HG03354 (cell line): Measurements from ENCODE around the gene C2orf81.
A peak's percentile ranks its signal among the peaks of the same experiment; 100 is the strongest.

Source experiments
- ATAC-seq: cut with Tn5 transposase; IDR thresholded peaks from one replicate; pipeline ENCODE4 v1.9.1; 2021; ENCODE audit warnings: mild to moderate bottlenecking; ENCODE audit not compliant: unreplicated experiment, poor library complexity, severe bottlenecking

Gene C2orf81

DNA sequence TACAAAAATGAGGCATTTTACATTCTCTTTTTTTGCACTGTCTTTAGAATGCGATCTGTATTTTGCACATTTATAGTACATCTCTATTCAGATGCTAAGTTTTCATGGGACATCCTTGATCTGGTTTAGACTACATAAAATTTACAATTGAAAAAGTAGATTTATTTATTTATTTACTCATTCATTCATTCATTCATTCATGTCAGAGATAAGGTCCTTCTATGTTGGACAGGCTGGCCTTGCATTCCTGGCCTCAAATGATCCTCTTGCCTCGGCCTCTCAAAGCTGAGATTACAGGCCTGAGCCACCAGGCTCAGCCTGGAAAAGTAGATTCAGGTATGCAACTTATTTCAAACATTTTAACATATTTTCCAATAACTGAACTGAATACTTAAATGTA lies 25.3 kb downstream of the C2orf81 start:
- no peak for ATAC-seq

DNA sequence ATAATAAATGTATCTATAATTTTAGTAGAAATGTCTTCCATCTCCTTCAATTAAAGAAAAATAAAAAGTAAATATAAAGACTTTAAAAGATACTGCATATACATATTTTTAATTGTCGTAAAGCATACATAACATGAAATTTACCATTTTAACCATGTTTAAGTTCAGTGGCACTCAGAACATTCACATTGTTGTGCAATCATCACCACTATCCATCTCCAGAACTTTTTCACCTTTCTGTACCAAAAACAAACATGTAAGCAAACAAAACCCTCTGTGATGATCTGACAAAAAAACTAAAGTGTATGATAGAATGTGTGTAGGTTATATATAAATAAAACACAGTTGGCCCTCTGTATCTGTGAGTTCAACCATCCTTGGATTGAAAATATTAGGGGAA lies 27.9 kb downstream of the C2orf81 start:
- no peak for ATAC-seq

DNA sequence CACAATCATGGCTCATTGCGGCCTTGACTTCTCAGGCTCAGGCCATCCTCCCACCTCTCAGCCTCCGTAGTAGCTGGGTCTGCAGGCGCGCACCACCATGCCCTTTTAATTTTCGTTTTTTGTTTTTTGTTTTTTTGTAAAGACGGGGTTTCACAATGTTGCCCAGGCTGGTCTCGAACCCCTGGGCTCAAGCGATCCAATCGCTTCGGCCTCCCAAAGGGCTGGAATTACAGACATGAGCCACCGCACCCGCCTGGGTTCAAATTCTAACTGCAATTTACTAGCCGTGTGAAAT lies 29.0 kb downstream of the C2orf81 start:
- ATAC-seq: no peak

DNA sequence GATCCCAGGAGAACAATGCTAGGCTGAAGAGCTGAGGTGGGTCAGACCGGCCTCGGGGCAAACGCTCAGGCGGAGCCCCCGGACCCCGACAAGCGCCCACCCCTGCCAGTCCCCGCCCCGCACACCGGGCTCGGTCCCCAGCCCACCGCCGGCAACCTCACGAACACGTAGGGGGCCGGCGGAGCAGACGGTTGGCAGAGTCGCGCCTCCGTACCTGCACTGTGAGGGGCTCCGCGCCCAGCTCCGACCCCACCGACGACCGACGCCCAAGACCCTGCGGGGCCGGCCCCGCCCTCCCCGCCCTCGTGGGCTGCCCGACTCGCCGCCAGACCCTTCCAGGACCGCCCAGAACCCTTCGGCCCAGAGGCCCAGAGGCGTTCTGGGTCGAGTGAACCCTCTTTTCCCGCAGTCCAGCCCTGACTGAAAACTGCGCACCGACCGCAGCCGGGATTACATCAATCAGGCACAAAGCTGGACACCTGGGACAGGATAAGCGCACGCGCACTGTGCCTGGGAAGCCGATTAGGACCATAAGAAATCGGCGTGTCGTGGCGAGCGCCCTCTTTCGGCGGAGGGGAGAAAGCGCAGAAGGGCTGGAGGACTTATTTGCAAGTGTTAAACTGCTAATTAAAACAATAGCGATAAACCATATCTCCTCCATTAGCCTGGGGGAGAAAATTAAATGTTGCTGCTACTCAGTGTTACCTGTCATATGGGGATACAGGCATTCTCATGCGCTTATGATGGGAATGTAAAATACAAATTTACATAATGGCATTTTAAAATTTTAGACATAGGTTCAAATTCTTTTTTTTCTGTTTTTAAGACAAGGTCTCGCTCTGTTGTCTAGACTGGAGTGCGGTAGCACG lies 29.6 kb downstream of the C2orf81 start:
- peak; percentile 84 for ATAC-seq

DNA sequence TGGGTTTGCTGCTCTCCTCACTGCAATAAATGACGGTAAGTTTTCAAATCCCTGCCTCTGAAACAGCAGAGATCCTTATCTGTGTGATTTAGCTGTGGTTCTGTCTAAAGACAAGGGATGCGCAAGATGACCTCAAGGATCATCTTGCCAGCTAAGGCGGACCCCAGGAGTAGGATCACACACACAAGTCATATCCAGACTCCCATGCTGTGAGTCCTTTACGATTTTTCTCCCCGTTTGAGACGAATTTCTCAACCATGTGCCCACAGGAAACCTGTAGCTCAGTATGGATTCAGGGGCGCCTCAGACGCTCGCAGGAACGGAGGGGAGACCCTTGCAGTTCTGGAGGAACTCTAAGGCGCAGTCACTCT lies 30.2 kb downstream of the C2orf81 start:
- ATAC-seq: peak; percentile 36

DNA sequence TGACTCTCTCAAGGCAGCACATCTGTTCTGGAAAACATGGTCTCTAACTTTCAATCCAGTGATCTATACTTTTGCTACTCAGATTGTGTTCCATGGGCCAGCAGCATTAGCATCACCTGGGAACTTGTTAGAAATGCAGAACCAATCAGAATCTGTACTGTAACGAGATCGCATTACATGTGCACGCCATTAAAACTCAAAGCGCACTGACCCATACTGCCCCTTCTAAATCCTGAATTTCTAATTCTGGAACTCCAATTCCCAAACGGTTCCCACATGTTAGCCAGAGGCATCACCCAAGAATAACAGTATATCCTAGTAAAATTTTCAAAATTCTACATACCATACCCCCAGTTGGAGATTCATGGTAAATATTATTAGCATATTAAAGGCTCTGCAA lies 30.8 kb downstream of the C2orf81 start:
- no peak for ATAC-seq

DNA sequence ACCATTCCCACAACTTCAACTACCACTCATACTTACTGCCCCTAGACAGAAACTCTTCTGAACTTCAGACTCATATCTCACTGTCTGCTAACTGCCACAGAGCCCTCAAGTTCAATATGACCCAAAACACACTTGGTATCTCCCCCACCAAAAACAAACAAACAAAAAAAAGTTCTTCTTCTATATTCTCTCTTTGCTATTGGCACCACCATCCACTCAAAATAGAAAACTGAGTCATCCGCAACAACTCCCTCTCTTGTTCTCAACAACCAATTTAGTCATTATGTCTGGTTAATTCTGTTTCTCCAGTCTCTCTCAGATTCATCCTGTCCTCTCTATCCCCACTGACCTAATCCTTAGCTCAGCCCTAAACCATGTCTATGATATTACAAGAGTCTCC lies 34.1 kb downstream of the C2orf81 start:
- ATAC-seq: no peak

DNA sequence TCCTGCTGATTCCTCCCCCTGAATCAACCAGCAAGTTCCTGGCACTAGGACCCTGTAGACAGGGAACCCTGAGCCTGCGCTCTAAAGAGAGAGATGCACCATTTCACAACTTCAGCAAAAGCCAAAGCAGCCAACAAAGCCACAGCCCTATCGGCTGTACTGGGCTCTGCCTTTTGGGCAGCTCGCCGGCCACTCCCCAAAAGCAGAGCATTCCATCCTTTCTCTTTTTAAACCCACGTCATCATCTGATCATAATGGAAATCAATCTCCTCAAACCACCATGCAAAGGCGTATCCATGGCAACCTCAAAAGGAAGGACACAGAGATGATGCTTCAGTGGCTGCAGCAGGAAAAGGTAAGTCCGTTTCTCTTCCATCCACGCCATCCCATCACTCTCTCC lies 36.0 kb downstream of the C2orf81 start:
- ATAC-seq: no peak

DNA sequence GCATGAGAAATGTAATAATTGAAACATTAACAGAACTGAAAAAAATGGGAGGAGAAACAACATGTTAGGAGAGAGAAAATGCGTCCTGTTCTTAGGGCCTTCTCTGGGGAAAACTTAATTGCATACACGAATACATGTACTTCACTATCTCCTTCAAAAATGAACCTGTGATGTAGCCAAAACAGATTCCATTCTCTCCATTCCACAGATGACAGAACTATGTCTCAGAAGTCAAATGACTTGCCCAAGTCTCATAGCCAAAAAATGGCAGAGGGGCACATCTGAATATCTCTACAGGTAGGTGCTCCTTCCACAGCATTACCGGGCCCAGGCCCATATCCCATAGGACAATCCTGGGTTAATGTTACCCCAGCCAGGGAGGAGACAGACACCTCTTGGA lies 37.4 kb downstream of the C2orf81 start:
- no peak for ATAC-seq

DNA sequence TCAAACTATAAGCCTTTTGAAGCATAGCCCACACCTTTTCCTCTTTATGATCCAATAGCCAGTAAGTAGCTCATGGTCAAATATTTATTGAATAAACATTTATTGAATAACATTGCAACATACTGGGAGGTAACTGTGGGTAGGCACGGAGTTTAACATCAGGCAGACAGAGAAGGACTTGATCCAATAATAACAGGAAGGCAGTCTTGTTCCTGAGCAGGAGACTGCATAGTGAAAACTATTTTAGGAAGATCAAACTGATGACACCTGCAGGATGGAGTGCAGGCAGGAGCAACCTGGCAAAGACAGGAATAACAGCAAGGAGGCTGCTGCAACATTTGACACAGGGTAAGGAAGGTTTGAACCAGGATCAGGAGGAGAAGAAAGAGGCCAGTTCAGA lies 38.2 kb downstream of the C2orf81 start:
- ATAC-seq: no peak

DNA sequence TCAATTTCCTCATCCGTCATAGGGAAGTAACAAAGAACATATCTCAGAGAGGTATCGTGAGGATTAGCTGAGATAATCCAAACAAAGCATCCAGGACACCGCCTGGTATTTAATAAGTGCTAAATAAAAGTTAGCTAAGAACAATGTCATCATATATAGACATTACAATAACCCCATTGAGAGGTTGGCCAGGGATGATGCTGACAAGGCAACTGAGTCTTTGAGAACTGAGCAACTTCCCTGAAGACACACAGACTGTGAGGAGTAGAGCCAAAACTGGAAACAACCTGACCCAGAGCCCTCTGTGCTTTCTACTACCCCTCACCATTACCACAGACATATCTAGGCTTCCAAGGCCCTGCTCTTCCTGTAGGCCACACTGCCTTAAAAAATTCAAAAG lies 39.7 kb downstream of the C2orf81 start:
- ATAC-seq: no peak

DNA sequence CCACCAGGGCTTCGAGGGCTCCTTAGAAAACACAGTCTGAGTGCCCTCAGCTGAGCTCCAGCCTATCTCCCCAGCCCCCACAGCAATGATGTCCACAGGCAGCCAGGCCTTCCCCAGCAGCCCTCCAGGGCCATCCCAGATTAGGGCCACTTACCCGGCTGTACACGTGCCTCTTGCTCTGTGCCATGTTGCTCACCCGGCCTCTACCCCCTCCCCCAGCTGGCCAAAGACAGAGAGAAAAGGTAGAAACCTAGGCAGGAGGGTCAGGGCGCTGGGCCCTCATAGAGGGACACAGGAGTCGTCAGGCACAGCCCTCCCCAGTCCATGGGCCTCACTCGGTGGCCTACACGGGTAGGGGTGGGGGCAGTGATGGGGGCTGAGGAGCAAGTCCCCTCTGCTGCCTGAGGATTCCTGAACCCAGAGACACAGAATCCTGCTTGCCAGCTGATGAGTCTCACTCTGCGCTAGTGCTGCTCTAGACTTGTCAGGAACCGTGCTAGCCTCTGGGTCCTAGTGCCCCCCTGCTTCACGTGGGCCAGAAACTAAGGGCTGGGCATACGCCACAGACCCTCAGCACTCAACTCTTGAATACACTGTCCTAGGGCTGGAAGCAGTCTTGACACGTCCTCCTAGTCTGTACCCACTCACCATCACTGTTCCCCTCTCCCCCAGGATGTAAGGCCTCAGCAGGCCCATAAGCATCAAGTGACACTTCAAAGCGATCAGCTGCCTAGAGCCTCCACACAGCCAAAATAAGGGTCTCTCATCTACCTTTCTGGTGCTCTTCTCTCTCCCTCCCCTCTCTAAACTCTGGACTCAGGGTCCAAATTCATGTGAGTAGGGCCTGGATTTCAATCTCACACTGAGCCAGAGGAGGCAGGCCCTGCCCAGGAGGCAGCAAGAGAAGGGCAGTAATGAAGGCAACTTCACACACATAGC lies 41.3 kb downstream of the C2orf81 start, which contains the start of gene DCTN1:
Gene DCTN1 (minus strand): TSS at position 461 of the 939 bp plus-strand sequence. CDS start 274 bp downstream, at position 187.
- peak; percentile 72 for ATAC-seq

DNA sequence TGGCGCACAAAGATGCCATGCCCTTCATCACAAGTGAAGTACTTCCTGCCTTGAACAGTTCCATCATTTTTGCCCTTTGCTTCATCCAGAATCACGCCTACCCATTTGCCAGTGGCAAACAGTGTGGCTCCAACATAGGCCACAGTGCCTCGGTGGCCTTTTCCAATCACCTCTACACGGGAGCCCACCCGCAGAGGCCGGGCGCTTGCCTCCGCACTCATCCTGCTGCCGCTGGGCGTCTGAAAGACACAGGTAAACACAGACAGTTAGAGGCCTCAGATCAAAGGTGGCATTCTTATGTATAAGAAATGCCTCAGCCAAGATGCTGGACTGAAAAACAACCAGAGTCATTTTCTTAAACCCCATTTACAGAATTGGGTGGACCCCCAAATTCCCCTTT lies 43.4 kb downstream of the C2orf81 start:
- ATAC-seq: no peak

DNA sequence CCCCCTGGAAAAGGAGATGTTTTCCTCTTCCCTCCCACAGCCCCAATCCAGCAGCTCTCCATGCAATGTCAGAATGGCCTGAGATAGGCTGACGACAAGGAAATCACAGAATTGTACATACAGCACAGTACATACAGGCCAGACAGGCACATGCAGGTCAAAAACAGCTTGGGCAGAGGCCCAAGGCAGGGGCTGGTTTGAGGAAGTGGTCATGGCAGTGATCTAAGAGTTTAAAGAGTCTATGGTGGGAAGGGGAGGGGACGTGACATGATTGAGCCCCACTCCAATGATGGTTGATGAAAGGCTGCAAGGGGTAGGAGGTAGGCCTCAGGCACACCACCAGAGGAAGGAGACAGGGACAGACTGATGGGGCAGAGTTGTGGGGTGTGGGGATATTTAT lies 45.6 kb downstream of the C2orf81 start:
- ATAC-seq: no peak

DNA sequence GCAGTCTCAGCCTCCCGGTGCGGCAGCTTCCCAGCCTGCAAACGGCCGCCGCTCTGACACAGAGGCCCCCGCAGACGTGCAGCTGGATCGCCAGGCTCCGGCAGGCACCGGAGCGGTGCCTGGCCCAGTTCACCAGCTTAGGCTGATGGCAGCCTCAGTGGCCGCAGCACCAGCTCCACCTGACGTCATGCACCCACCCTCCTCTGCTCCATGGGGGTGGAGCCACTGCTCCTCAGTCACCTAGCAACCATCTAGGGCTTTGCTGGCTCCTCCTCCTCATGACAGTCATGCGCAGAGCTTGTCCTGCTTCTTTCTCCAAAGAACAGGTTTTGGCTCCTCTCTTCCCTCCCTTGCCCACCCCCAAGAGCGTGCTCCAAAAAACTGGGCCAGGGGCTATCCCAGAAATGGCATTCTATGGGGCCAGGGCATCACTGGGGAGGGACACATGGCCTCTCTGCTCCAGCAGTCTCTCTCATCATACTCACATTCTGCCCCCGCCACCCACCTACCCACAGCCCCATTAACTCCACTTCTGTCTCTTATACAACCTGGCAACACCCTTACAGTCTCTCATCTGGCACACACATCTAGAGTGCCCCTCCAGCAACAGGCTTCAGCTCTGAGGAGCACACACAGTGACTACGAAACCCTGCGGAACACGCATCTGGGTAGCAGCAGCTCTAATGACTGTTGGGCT lies 46.8 kb downstream of the C2orf81 start:
- no peak for ATAC-seq

DNA sequence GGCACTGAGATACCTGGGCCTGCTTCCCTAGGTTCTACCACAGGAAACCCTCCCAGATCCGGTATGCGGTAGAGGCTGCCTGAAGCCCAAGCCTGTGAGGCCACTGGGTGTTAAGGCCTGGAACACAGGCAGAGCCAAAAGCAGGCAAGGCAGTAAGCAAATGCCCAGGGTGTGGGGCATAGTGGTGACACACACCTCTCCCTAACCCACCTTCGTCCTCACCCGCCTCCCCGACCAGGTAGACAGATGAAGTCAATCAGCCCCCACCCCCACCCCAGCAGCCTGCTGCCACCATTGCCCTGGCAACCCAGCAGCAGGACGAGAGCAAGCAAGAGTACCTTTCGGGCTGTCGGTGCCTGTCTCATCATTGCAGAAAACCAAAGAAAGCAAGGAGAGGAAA lies 47.4 kb downstream of the C2orf81 start:
- ATAC-seq: no peak

DNA sequence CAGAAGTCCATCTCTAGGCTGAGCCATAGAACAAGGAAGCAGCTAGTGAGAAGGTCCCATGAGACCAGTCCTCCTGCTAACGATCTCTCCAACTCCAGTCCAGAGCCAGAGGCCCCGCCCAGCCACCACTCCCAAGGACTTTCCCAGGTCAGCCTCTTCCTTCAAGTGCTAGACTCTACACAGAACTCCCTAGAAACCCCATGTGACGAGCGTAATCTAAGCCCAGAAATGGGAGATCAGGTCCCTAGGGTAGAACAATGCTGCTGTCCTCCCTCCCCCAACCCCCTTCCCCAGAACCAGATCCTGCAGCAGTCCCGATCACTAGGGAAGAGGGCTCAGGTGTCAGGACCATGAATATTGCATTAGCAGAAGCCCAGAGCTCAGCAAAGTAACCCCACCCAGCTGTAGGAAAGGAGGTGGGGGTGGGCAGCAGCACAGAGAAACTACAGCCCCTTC lies 48.2 kb downstream of the C2orf81 start:
- no peak for ATAC-seq

DNA sequence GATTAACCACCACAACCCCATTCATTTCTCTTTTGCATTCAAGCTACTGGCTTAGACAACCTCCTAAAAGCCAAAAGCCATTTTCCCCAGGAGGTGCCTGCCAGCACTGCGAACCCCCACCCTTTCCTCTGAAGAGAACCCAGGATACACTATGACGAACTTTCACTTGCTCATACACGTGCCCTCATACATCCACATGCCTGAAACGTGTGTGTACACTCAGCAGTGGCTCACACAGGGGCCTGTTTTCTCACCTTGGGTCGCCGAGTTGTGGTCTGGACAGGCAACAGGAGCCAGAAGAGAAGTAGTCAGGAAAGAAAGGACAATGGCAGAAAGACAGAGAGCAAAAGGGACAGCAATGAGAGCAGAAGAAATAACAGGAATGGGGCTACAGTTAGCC lies 48.7 kb downstream of the C2orf81 start:
- ATAC-seq: no peak

DNA sequence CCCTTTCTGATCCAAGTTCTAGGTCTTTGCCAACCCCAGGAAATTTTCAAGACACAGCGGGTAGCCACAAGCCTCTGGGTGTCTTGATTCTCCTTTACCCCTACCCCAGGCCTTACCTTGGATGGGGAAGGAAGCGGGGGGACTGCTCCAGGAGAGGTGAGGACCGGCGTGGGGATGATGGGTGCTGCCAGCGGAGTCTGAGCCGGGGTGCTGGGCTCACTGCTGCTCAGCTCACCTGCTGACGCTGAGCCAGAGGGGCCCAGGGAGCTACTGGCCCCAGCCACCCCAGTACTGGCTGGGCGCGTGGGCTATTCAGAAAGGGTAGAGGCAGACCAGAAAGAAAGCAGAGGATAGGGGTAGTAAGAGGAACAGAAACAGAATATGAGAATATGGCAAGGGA lies 50.0 kb downstream of the C2orf81 start:
- no peak for ATAC-seq

DNA sequence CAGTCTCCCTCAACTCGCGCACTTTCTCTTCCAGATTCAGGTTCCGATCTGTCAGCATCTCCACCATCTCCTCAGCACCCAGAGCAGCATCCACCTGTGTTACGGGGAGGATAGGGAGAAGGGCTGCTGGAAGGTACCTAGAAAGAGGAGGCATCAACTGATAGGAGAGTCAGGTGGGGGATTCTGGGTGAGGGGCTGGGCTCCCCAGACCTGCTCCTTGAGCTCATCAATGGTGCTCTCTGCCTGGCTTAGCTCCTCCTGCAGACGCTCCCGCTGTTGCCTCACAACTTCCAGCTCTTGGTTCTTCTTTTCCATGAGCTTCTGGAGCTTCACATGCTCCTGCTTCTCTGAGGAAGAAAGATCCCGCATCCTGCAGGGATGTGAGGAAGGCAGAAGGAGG lies 51.4 kb downstream of the C2orf81 start:
- no peak for ATAC-seq
